ENCODE measurements around the gene NALF2. TPM values are rescaled to one million over a fixed set of nuclear protein-coding genes. Genes with fewer than 3 reads are reported as not detected.

The NALF2 gene
- total RNA-seq, result under 1 TPM; 0.31 to 0.69 TPM

GRCh38 chrX:69503782-69504625 lies at the start of gene NALF2:
Gene NALF2 (plus strand): TSS chrX:69504326. CDS start chrX:69505283, 957 bp downstream.
- DNase-seq (peak; percentile 50 to 61), ATAC-seq (replicated peaks in 1 of 2) (peak; percentile 68 to 72)
- no peak within 1 kb of the TSS for H3K27ac Mint-ChIP-seq
- no peaks in the 10 kb centered on the region for H3K9me3 Mint-ChIP-seq
- H3K4me1 Mint-ChIP-seq (ENCODE audit: low read depth), result peaks cover 4% of the 10 kb centered on the region
- H3K4me3 Mint-ChIP-seq, result peak within 1 kb of the TSS; percentile 79 to 83
- peaks cover 32% of the 10 kb centered on the region for H3K27me3 Mint-ChIP-seq (ENCODE audit: low read depth)
- no peaks in the 10 kb centered on the region for H3K36me3 Mint-ChIP-seq (ENCODE audit: insufficient read depth in 2 of 2)

- no peak overlapping the region for H3K4me3 Mint-ChIP-seq
- H3K36me3 Mint-ChIP-seq (ENCODE audit: insufficient read depth in 2 of 2), result no peaks in the 10 kb centered on the region
- DNase-seq (no peak), ATAC-seq (replicated peaks in 1 of 2) (no peak)
- H3K9me3 Mint-ChIP-seq, result peaks cover 3% of the 10 kb centered on the region in 2 donors
- H3K27ac Mint-ChIP-seq, result no peak overlapping the region
- peaks cover 7% of the 10 kb centered on the region for H3K27me3 Mint-ChIP-seq (ENCODE audit: low read depth)
- no peaks in the 10 kb centered on the region for H3K4me1 Mint-ChIP-seq (ENCODE audit: low read depth)
Measured at GRCh38 chrX:69457756-69458155, 46.4 kb upstream of the NALF2 start.

- no peak for DNase-seq
- no peaks in the 10 kb centered on the region for H3K36me3 Mint-ChIP-seq (ENCODE audit: insufficient read depth in 2 of 2)
- H3K4me1 Mint-ChIP-seq (ENCODE audit: low read depth), result no peaks in the 10 kb centered on the region
- H3K27me3 Mint-ChIP-seq (ENCODE audit: low read depth), result peaks cover 47% of the 10 kb centered on the region
- H3K4me3 Mint-ChIP-seq, result no peak overlapping the region
- no peak for ATAC-seq (replicated peaks in 1 of 2)
- H3K27ac Mint-ChIP-seq, result no peak overlapping the region
- peaks cover 1 to 3% of the 10 kb centered on the region in 2 donors for H3K9me3 Mint-ChIP-seq
Measured at GRCh38 chrX:69466546-69466945, 37.6 kb upstream of the NALF2 start.

GRCh38 chrX:69469975-69470374 lies 34.2 kb upstream of the NALF2 start:
- Mint-ChIP-seq H3K4me3 (no peak overlapping the region), H3K27ac (no peak overlapping the region), H3K36me3 (ENCODE audit: insufficient read depth in 2 of 2) (no peaks in the 10 kb centered on the region), H3K27me3 (ENCODE audit: low read depth) (peaks cover 71% of the 10 kb centered on the region), H3K9me3 (peaks cover 0 to 1% of the 10 kb centered on the region in 2 donors), H3K4me1 (ENCODE audit: low read depth) (no peaks in the 10 kb centered on the region)
- ATAC-seq (replicated peaks in 1 of 2) (no peak), DNase-seq (no peak)

- no peaks in the 10 kb centered on the region for H3K36me3 Mint-ChIP-seq (ENCODE audit: insufficient read depth in 2 of 2)
- H3K4me1 Mint-ChIP-seq (ENCODE audit: low read depth), result no peaks in the 10 kb centered on the region
- no peak overlapping the region for H3K27ac Mint-ChIP-seq
- no peaks in the 10 kb centered on the region for H3K9me3 Mint-ChIP-seq
- no peak for DNase-seq
- peaks cover 68% of the 10 kb centered on the region for H3K27me3 Mint-ChIP-seq (ENCODE audit: low read depth)
- no peak overlapping the region for H3K4me3 Mint-ChIP-seq
- no peak for ATAC-seq (replicated peaks in 1 of 2)
Measured at GRCh38 chrX:69489625-69490024, 14.5 kb upstream of the NALF2 start.

GRCh38 chrX:69493193-69493592 lies 10.9 kb upstream of the NALF2 start:
- Mint-ChIP-seq H3K27me3 (ENCODE audit: low read depth) (peaks cover 59% of the 10 kb centered on the region), H3K4me1 (ENCODE audit: low read depth) (no peaks in the 10 kb centered on the region), H3K27ac (no peak overlapping the region), H3K36me3 (ENCODE audit: insufficient read depth in 2 of 2) (no peaks in the 10 kb centered on the region), H3K4me3 (no peak overlapping the region), H3K9me3 (no peaks in the 10 kb centered on the region)
- ATAC-seq (replicated peaks in 1 of 2), result peak; percentile 42 to 47
- DNase-seq, result peak; percentile 34 to 44

GRCh38 chrX:69493766-69494165 lies 10.4 kb upstream of the NALF2 start:
- no peak for ATAC-seq (replicated peaks in 1 of 2)
- H3K9me3 Mint-ChIP-seq, result no peaks in the 10 kb centered on the region
- H3K27me3 Mint-ChIP-seq (ENCODE audit: low read depth), result peaks cover 55% of the 10 kb centered on the region
- no peaks in the 10 kb centered on the region for H3K4me1 Mint-ChIP-seq (ENCODE audit: low read depth)
- H3K27ac Mint-ChIP-seq, result no peak overlapping the region
- no peak for DNase-seq
- no peaks in the 10 kb centered on the region for H3K36me3 Mint-ChIP-seq (ENCODE audit: insufficient read depth in 2 of 2)
- H3K4me3 Mint-ChIP-seq, result no peak overlapping the region

GRCh38 chrX:69496183-69496582 lies 7.9 kb upstream of the NALF2 start:
- DNase-seq (no peak), ATAC-seq (replicated peaks in 1 of 2) (no peak)
- H3K27me3 Mint-ChIP-seq (ENCODE audit: low read depth), result peaks cover 33% of the 10 kb centered on the region
- no peaks in the 10 kb centered on the region for H3K9me3 Mint-ChIP-seq
- H3K4me1 Mint-ChIP-seq (ENCODE audit: low read depth), result no peaks in the 10 kb centered on the region
- H3K36me3 Mint-ChIP-seq (ENCODE audit: insufficient read depth in 2 of 2), result no peaks in the 10 kb centered on the region
- no peak overlapping the region for H3K27ac Mint-ChIP-seq
- no peak overlapping the region for H3K4me3 Mint-ChIP-seq

- Mint-ChIP-seq H3K27me3 (ENCODE audit: low read depth) (peaks cover 15% of the 10 kb centered on the region), H3K9me3 (no peaks in the 10 kb centered on the region), H3K4me1 (ENCODE audit: low read depth) (peaks cover 4% of the 10 kb centered on the region), H3K27ac (no peak overlapping the region), H3K36me3 (ENCODE audit: insufficient read depth in 2 of 2) (no peaks in the 10 kb centered on the region), H3K4me3 (no peak overlapping the region)
- no peak for ATAC-seq (replicated peaks in 1 of 2)
- no peak for DNase-seq
Measured at GRCh38 chrX:69501429-69501828, 2.7 kb upstream of the NALF2 start.

GRCh38 chrX:69503228-69503781 lies 821 bp upstream of the NALF2 start:
- no peaks in the 10 kb centered on the region for H3K36me3 Mint-ChIP-seq (ENCODE audit: insufficient read depth in 2 of 2)
- H3K27ac Mint-ChIP-seq, result no peak overlapping the region
- H3K27me3 Mint-ChIP-seq (ENCODE audit: low read depth), result peaks cover 26% of the 10 kb centered on the region
- H3K4me1 Mint-ChIP-seq (ENCODE audit: low read depth), result peaks cover 4% of the 10 kb centered on the region
- no peaks in the 10 kb centered on the region for H3K9me3 Mint-ChIP-seq
- DNase-seq, result no peak
- peak; percentile 10 to 19 for ATAC-seq (replicated peaks in 1 of 2)
- H3K4me3 Mint-ChIP-seq, result peak overlapping the region in 1 of 2 donors; percentile 49

- Mint-ChIP-seq H3K27me3 (ENCODE audit: low read depth) (peaks cover 40% of the 10 kb centered on the region), H3K27ac (no peak overlapping the region), H3K4me3 (peak overlapping the region; percentile 79 to 83), H3K9me3 (no peaks in the 10 kb centered on the region), H3K36me3 (ENCODE audit: insufficient read depth in 2 of 2) (no peaks in the 10 kb centered on the region), H3K4me1 (ENCODE audit: low read depth) (peaks cover 4% of the 10 kb centered on the region)
- DNase-seq (no peak), ATAC-seq (replicated peaks in 1 of 2) (peak; percentile 28 to 34)
Measured at GRCh38 chrX:69504626-69505612, 793 bp downstream of the NALF2 start.

GRCh38 chrX:69505772-69506616 lies 1.9 kb downstream of the NALF2 start:
- no peaks in the 10 kb centered on the region for H3K36me3 Mint-ChIP-seq (ENCODE audit: insufficient read depth in 2 of 2)
- DNase-seq (no peak), ATAC-seq (replicated peaks in 1 of 2) (no peak)
- no peak overlapping the region for H3K27ac Mint-ChIP-seq
- no peaks in the 10 kb centered on the region for H3K9me3 Mint-ChIP-seq
- H3K27me3 Mint-ChIP-seq (ENCODE audit: low read depth), result peaks cover 41% of the 10 kb centered on the region
- H3K4me1 Mint-ChIP-seq (ENCODE audit: low read depth), result peaks cover 4% of the 10 kb centered on the region
- peak overlapping the region; percentile 77 to 79 for H3K4me3 Mint-ChIP-seq

Data from activated T-cell treated with anti-CD3 and anti-CD28 coated beads, Interleukin-2, amount 50 U/mL, for 72 hours (primary cell).